GM12878 (cell line): Measurements from ENCODE around the gene ACTR2. TPM values are rescaled to one million over a fixed set of nuclear protein-coding genes. Genes with fewer than 3 reads are reported as not detected.

ENCODE experiments used
- ATAC-seq: fragments of 200-7000 bp; cut with Tn5 transposase; 3 replicates; pipeline ENCODE4 v1.9.1; 2020; ENCODE audit warnings: mild to moderate bottlenecking, moderate library complexity
- BruUV-seq: library from RNA; stranded (reverse); fragments of 400-500 nt; replicated peaks from 2 replicates; lab custom pipeline; 2021; lab: Mats Ljungman, UMichigan
- CTCF ChIA-PET: fragments of 300-600 bp; sonication (Branson Sonifier 250); formaldehyde crosslinking; extraction: SDS; loops from one replicate; lab custom pipeline; 2021; ENCODE audit warnings: inconsistent platforms; lab: Yijun Ruan, JAX
- POLR2A ChIA-PET: fragments of 350-600 bp; formaldehyde crosslinking; extraction: SDS; loops from one replicate; lab custom pipeline; 2021; ENCODE audit warnings: inconsistent platforms; lab: Charles Lee
- RAD21 ChIA-PET: fragments of 300-600 bp; sonication (Branson Sonifier 250); formaldehyde crosslinking; loops from one replicate; lab custom pipeline; 2023; ENCODE audit warnings: antibody characterized with exemption; ENCODE audit not compliant: unreplicated experiment; lab: Charles Lee
- SMC1A ChIA-PET: fragments of 300-600 bp; sonication (Branson Sonifier 250); formaldehyde crosslinking; loops from one replicate; lab custom pipeline; 2023; ENCODE audit not compliant: unreplicated experiment, uncharacterized antibody; lab: Charles Lee
- DNase-seq: peaks from one replicate; pipeline ENCODE4 v3.0.0-alpha.2; 2011; ENCODE audit warnings: low read depth, low spot score
- FAIRE-seq: peaks from 3 replicates; lab custom pipeline; 2011; peaks lifted over from hg19 to GRCh38; lab: Jason Lieb, UNC
- H2AFZ ChIP-seq: 2 replicates; pipeline ENCODE4 v1.6.0; 2011; ENCODE audit warnings: low read depth, low read length, control low read depth; ENCODE audit not compliant: control insufficient read depth
- H3K27ac ChIP-seq: 2 replicates; pipeline ENCODE4 v1.5.1; 2011; ENCODE audit warnings: control low read depth; ENCODE audit not compliant: control insufficient read depth, insufficient read depth
- H3K27me3 ChIP-seq, 2 experiments: replicated peaks in 1 of 2; 2 replicates each; pipeline versions ENCODE4 v1.6.0 to v1.6.1; 2011; ENCODE audit warnings: low read length in 1 of 2; ENCODE audit not compliant: control insufficient read depth in 2 of 2, insufficient read depth in 2 of 2
- H3K36me3 ChIP-seq, 2 experiments: 2 replicates each; pipeline ENCODE4 v1.5.1; 2011; ENCODE audit warnings: low read length in 1 of 2; ENCODE audit not compliant: control insufficient read depth in 2 of 2, insufficient read depth in 2 of 2
- H3K4me1 ChIP-seq: 2 replicates; pipeline ENCODE4 v1.6.1; 2011; ENCODE audit warnings: mild to moderate bottlenecking, low read length, moderate library complexity, mixed read lengths; ENCODE audit not compliant: control insufficient read depth, insufficient read depth
- H3K4me2 ChIP-seq: 2 replicates; pipeline ENCODE4 v1.6.0; 2011; ENCODE audit warnings: control low read depth; ENCODE audit not compliant: control insufficient read depth, insufficient read depth
- H3K4me3 ChIP-seq: fragments of 200-600 bp; sonication (generic); 2 replicates; pipeline ENCODE4 v1.5.1; 2016
- H3K79me2 ChIP-seq: 2 replicates; pipeline ENCODE4 v1.6.0; 2011; ENCODE audit warnings: low read length; ENCODE audit not compliant: control insufficient read depth, insufficient read depth
- H3K9ac ChIP-seq: 2 replicates; pipeline ENCODE4 v1.8.0; 2011; ENCODE audit warnings: low read length, control low read depth, mixed read lengths; ENCODE audit not compliant: control insufficient read depth, insufficient read depth
- H3K9me3 ChIP-seq: replicated peaks from 3 replicates; pipeline ENCODE4 v1.5.1; 2011; ENCODE audit warnings: mild to moderate bottlenecking, low read length; ENCODE audit not compliant: control insufficient read depth, insufficient read depth
- H4K20me1 ChIP-seq: 2 replicates; pipeline ENCODE4 v1.6.0; 2011; ENCODE audit not compliant: control insufficient read depth, insufficient read depth
- ATF3 ChIP-seq: IDR thresholded peaks from 2 replicates; pipeline ENCODE4 v1.6.1; 2011; ENCODE audit warnings: low read depth, mild to moderate bottlenecking, low read length, moderate library complexity, borderline replicate concordance; ENCODE audit errors: extremely low read depth
- CEBPB ChIP-seq, 2 experiments: fragments of 150-350 bp in 1 of 2; IDR thresholded peaks; 2 replicates each; pipeline ENCODE4 v1.6.1; 2012 to 2014; ENCODE audit warnings: low read depth in 2 of 2, low read length in 2 of 2, borderline replicate concordance in 1 of 2, inconsistent platforms in 1 of 2
- CHD1 ChIP-seq: IDR thresholded peaks from 2 replicates; pipeline ENCODE4 v1.6.1; 2012; ENCODE audit warnings: low read depth, low read length, improper control_type of control experiment
- EED ChIP-seq: sonication (generic); IDR thresholded peaks from 2 replicates; pipeline ENCODE4 v1.6.1; 2016; ENCODE audit warnings: antibody characterized with exemption, low read depth
- EGR1 ChIP-seq, 2 experiments: IDR thresholded peaks; 1 replicate in 1 of 2; 2 replicates in 1 of 2; pipeline ENCODE4 v1.6.1; 2011 to 2012; ENCODE audit warnings: low read depth in 2 of 2, low read length in 2 of 2, borderline replicate concordance in 1 of 2, mild to moderate bottlenecking in 1 of 2, moderate library complexity in 1 of 2
- ESRRA ChIP-seq: IDR thresholded peaks from 2 replicates; pipeline ENCODE4 v1.6.1; 2012; ENCODE audit warnings: mild to moderate bottlenecking, low read length, improper control_type of control experiment
- MYC ChIP-seq: IDR thresholded peaks from 2 replicates; pipeline ENCODE4 v1.6.1; 2011; ENCODE audit warnings: mild to moderate bottlenecking, low read length, moderate library complexity, inconsistent platforms; ENCODE audit not compliant: insufficient read depth, insufficient replicate concordance, insufficient read length, severe bottlenecking
- NFYA ChIP-seq: IDR thresholded peaks from 2 replicates; pipeline ENCODE4 v1.6.1; 2011; ENCODE audit warnings: low read depth, mild to moderate bottlenecking, low read length, improper control_type of control experiment, borderline replicate concordance
- NKRF ChIP-seq: fragments of 450-650 bp; conservative IDR thresholded peaks from 2 replicates; pipeline ENCODE4 v1.6.1; 2017; ENCODE audit warnings: mild to moderate bottlenecking, moderate library complexity
- RCOR1 ChIP-seq: conservative IDR thresholded peaks from 2 replicates; pipeline ENCODE4 v1.6.1; 2012; ENCODE audit warnings: low read depth, low read length, improper control_type of control experiment
- RELB ChIP-seq: fragments of 450-650 bp; IDR thresholded peaks from 2 replicates; pipeline ENCODE4 v1.6.1; 2017; ENCODE audit warnings: low read depth, mild to moderate bottlenecking, moderate library complexity
- SKIL ChIP-seq: fragments of 450-650 bp; IDR thresholded peaks from 2 replicates; pipeline ENCODE4 v1.6.1; 2017; ENCODE audit warnings: mild to moderate bottlenecking, low read depth, inconsistent platforms; ENCODE audit not compliant: poor library complexity, severe bottlenecking
- YBX1 ChIP-seq: fragments of 450-650 bp; IDR thresholded peaks from 2 replicates; pipeline ENCODE4 v1.6.1; 2016; ENCODE audit warnings: antibody characterized with exemption
- ZNF274 ChIP-seq: IDR thresholded peaks from one replicate; pipeline ENCODE4 v1.8.0; 2011; ENCODE audit not compliant: insufficient read length, insufficient read depth
- WGBS: methylation state at CpG from one replicate; pipeline ENCODE4 v1.1.6; 2016; ENCODE audit warnings: low lambda C conversion rate; ENCODE audit not compliant: insufficient replicate concordance, insufficient coverage; ENCODE audit errors: missing lambda C conversion rate; 5-methylcytosine and 5-hydroxymethylcytosine counted together
- in situ Hi-C: fragments of 300-500 bp; cut with MboI; formaldehyde crosslinking; loops from 9 replicates; pipeline ENCODE4 v1.14.3; 2018; ENCODE audit warnings: mixed read lengths
- intact Hi-C: fragments of 100-400 bp; cut with micrococcal nuclease; formaldehyde crosslinking; loops from one replicate; pipeline ENCODE4 v1.14.2; 2022; ENCODE audit not compliant: unreplicated experiment
- polyA plus RNA-seq, 11 experiments: library from polyadenylated mRNA; depleted of rRNA in 4 of 11; unstranded in 6 of 11; stranded (reverse) in 5 of 11; fragments of >200 nt; fragmentation: Nextera tagmentation in 4 of 11; fragmentation: Illumina TruSeq in 1 of 11; extraction: Ambion mirVana in 4 of 11; extraction: Trizol in 1 of 11; gene quantifications; 1 replicate in 1 of 11; 2 replicates in 10 of 11; pipeline versions ENCODE4 v1.2.1 to v1.2.3, GENCODE V29; 2011 to 2016; ENCODE audit warnings: inconsistent platforms in 2 of 11, missing spikeins in 2 of 11, low read depth in 1 of 11
- total RNA-seq, 4 experiments: library from RNA; depleted of rRNA in 3 of 4; stranded (reverse); fragments of >200 nt in 3 of 4; fragmentation: Illumina TruSeq in 1 of 4; extraction: Trizol in 1 of 4; gene quantifications; 2 replicates each; pipeline versions ENCODE4 v1.2.1 to v1.2.3, GENCODE V29; 2013 to 2021

ACTR2 gene
- total and polyA plus RNA-seq, 10 of the 15 experiments (the other 5 are each of a cell fraction or from before 2014, with no cell fraction given), result 94.2 to 401 (median 195) TPM

- in situ Hi-C loops (no loop called here), intact Hi-C loops (no loop called here)
- ChIA-PET SMC1A (interaction anchor here (1.2 kb wide), 1 partner anchor 127 kb away, joined by 3 read pairs; no protein-coding TSS in a partner anchor), CTCF (interaction anchor here (2.1 kb wide), 1 partner anchor 148 kb away, joined by 6 read pairs; no protein-coding TSS in a partner anchor), POLR2A (interaction anchor here (1.8 kb wide), 1 partner anchor 14 kb away, joined by 6 read pairs; the partner anchor contains the start of gene ACTR2), RAD21 (interaction anchor here (0.5 kb wide), 1 partner anchor 225 kb away, joined by 3 read pairs; no protein-coding TSS in a partner anchor)
- BruUV-seq, result no TSS peak
- no peaks in the 10 kb centered on the region for H3K27me3 ChIP-seq
- no peaks in the 10 kb centered on the region for H3K79me2 ChIP-seq
- H3K9ac ChIP-seq, result no peak overlapping the region
- H3K27ac ChIP-seq, result no peak overlapping the region
- no peaks in the 10 kb centered on the region; a peak in 1 of 4 replicates for H3K36me3 ChIP-seq
- H3K9me3 ChIP-seq, result no peaks in the 10 kb centered on the region
- WGBS, result 95% methylated on average over 9 of the region's 9 CpGs
- H4K20me1 ChIP-seq, result no peaks in the 10 kb centered on the region
- peaks cover 3% of the 10 kb centered on the region; the same call in 1 of the 2 replicates for H3K4me1 ChIP-seq
- FAIRE-seq (no peak), ATAC-seq (no peak), DNase-seq (no peak)
- H2AFZ ChIP-seq, result no peak overlapping the region
- no peak overlapping the region for H3K4me2 ChIP-seq
- H3K4me3 ChIP-seq, result no peak overlapping the region
- TF ChIP-seq RELB (no peak), EED (no peak), ATF3 (no peak), EGR1 (IDR thresholded peaks at IDR 0.05; ENCODE audit: borderline replicate concordance in 1 of 2, low read depth in 2 of 2, low read length in 2 of 2) (no peak), ZNF274 (no peak), RCOR1 (no peak), CEBPB (IDR thresholded peaks at IDR 0.05; ENCODE audit: borderline replicate concordance in 1 of 2, low read depth in 2 of 2, low read length in 2 of 2) (no peak), NKRF (no peak), ESRRA (no peak), SKIL (no peak), MYC (no peak), YBX1 (no peak), CHD1 (no peak), NFYA (no peak)
These were observed 14.6 kb upstream of the ACTR2 start for GRCh38 chr2:65213035-65213434.
